Activated T-cell treated with anti-CD3 and anti-CD28 coated beads, Interleukin-2, amount 50 U/mL, for 72 hours (primary cell): ENCODE measurements around the gene ANKRD40. TPM values are rescaled to one million over a fixed set of nuclear protein-coding genes. Genes with fewer than 3 reads are reported as not detected.

Experiments
- ATAC-seq, 2 donors: fragments of 150-1000 bp; cut with Tn5 transposase; replicated peaks in 1 of 2; 2 replicates each; pipeline ENCODE4 v1.10.0; 2021; ENCODE audit warnings: moderate library complexity in 2 of 2, mild to moderate bottlenecking in 1 of 2
- DNase-seq, 2 donors: peaks; one replicate each; pipeline ENCODE4 v3.0.0; 2021 to 2022; ENCODE audit warnings: mixed read lengths in 1 of 2
- H3K27ac Mint-ChIP-seq: one replicate; pipeline ENCODE4 v1.8.0; 2022; ENCODE audit warnings: mild to moderate bottlenecking, moderate library complexity, mixed read lengths
- H3K27me3 Mint-ChIP-seq: one replicate; pipeline ENCODE4 v1.8.0; 2022; ENCODE audit warnings: low read depth, mixed read lengths
- H3K36me3 Mint-ChIP-seq, 2 donors: one replicate each; pipeline ENCODE4 v1.8.0; 2022; ENCODE audit warnings: mixed read lengths in 2 of 2, mild to moderate bottlenecking in 1 of 2; ENCODE audit not compliant: insufficient read depth in 2 of 2
- H3K4me1 Mint-ChIP-seq: one replicate; pipeline ENCODE4 v1.8.0; 2022; ENCODE audit warnings: low read depth, mixed read lengths
- H3K4me3 Mint-ChIP-seq, 2 donors: one replicate each; pipeline ENCODE4 v1.8.0; 2022; ENCODE audit warnings: mild to moderate bottlenecking in 2 of 2, mixed read lengths in 2 of 2, moderate library complexity in 2 of 2
- H3K9me3 Mint-ChIP-seq, 2 donors: one replicate each; pipeline ENCODE4 v1.8.0; 2022; ENCODE audit warnings: mixed read lengths in 2 of 2
- total RNA-seq, 2 donors: library from RNA; stranded (reverse); gene quantifications; one replicate each; pipeline ENCODE4 v1.2.3, GENCODE V29; 2022

The ANKRD40 gene
- total RNA-seq, 2 donors from 2014 or later: 36.4 to 37.8 TPM

- Mint-ChIP-seq H3K4me3 (no peak overlapping the region), H3K27me3 (no peaks in the 10 kb centered on the region)
- ATAC-seq: no peak
These were observed 41.4 kb downstream of the ANKRD40 start for GRCh38 chr17:50666316-50666715.

GRCh38 chr17:50665838-50666237, 41.9 kb downstream of the ANKRD40 start:
- H3K27ac Mint-ChIP-seq: no peak overlapping the region
- H3K4me3 Mint-ChIP-seq: no peak overlapping the region
- H3K4me1 Mint-ChIP-seq: peaks cover 20% of the 10 kb centered on the region
- no peak for ATAC-seq
- no peaks in the 10 kb centered on the region for H3K27me3 Mint-ChIP-seq
- H3K9me3 Mint-ChIP-seq: no peaks in the 10 kb centered on the region
- no peak for DNase-seq
- H3K36me3 Mint-ChIP-seq: no peaks in the 10 kb centered on the region

More at GRCh38 chr17:50666316-50666715, 41.4 kb downstream of the ANKRD40 start:
- H3K36me3 Mint-ChIP-seq: no peaks in the 10 kb centered on the region
- H3K27ac Mint-ChIP-seq: no peak overlapping the region
- no peak for DNase-seq
- H3K4me1 Mint-ChIP-seq: peaks cover 15% of the 10 kb centered on the region
- no peaks in the 10 kb centered on the region for H3K9me3 Mint-ChIP-seq

- no peak for ATAC-seq
- DNase-seq: no peak
- H3K4me3 Mint-ChIP-seq: no peak overlapping the region
- no peaks in the 10 kb centered on the region for H3K9me3 Mint-ChIP-seq
- no peak overlapping the region for H3K27ac Mint-ChIP-seq
- peaks cover 22% of the 10 kb centered on the region for H3K4me1 Mint-ChIP-seq
- no peaks in the 10 kb centered on the region for H3K27me3 Mint-ChIP-seq
- no peaks in the 10 kb centered on the region for H3K36me3 Mint-ChIP-seq
These were observed 42.8 kb downstream of the ANKRD40 start for GRCh38 chr17:50664788-50665458.

- no peaks in the 10 kb centered on the region for H3K9me3 Mint-ChIP-seq
- no peaks in the 10 kb centered on the region for H3K36me3 Mint-ChIP-seq
- no peak for ATAC-seq
- no peaks in the 10 kb centered on the region for H3K27me3 Mint-ChIP-seq
- DNase-seq: no peak
- H3K4me1 Mint-ChIP-seq: peaks cover 22% of the 10 kb centered on the region
- H3K27ac Mint-ChIP-seq: no peak overlapping the region
- H3K4me3 Mint-ChIP-seq: no peak overlapping the region
These were observed 43.8 kb downstream of the ANKRD40 start for GRCh38 chr17:50663812-50664374.

- Mint-ChIP-seq H3K27ac (peak overlapping the region; percentile 40), H3K36me3 (no peaks in the 10 kb centered on the region), H3K4me3 (no peak overlapping the region), H3K9me3 (no peaks in the 10 kb centered on the region), H3K27me3 (peaks cover 6% of the 10 kb centered on the region), H3K4me1 (peaks cover 22% of the 10 kb centered on the region)
- ATAC-seq (no peak), DNase-seq (no peak)
These were observed 45.0 kb downstream of the ANKRD40 start for GRCh38 chr17:50662632-50663225.

- DNase-seq: peak; percentile 36 to 41
- Mint-ChIP-seq H3K4me1 (peaks cover 22% of the 10 kb centered on the region), H3K4me3 (peak overlapping the region; percentile 15 to 49), H3K27me3 (peaks cover 6% of the 10 kb centered on the region), H3K36me3 (no peaks in the 10 kb centered on the region), H3K9me3 (no peaks in the 10 kb centered on the region), H3K27ac (peak overlapping the region; percentile 55)
- ATAC-seq: peak; percentile 79 to 91
These were observed 45.8 kb downstream of the ANKRD40 start for GRCh38 chr17:50661795-50662391.

GRCh38 chr17:50661348-50661747, 46.4 kb downstream of the ANKRD40 start:
- H3K4me3 Mint-ChIP-seq: peak overlapping the region in 1 of 2 donors; percentile 15
- ATAC-seq (peak in 1 of 2 donors; percentile 22), DNase-seq (no peak)
- peaks cover 22% of the 10 kb centered on the region for H3K4me1 Mint-ChIP-seq
- H3K36me3 Mint-ChIP-seq: no peaks in the 10 kb centered on the region
- no peak overlapping the region for H3K27ac Mint-ChIP-seq
- no peaks in the 10 kb centered on the region for H3K9me3 Mint-ChIP-seq
- peaks cover 6% of the 10 kb centered on the region for H3K27me3 Mint-ChIP-seq

- Mint-ChIP-seq H3K36me3 (no peaks in the 10 kb centered on the region), H3K9me3 (no peaks in the 10 kb centered on the region), H3K4me1 (peaks cover 22% of the 10 kb centered on the region), H3K4me3 (no peak overlapping the region), H3K27me3 (peaks cover 6% of the 10 kb centered on the region), H3K27ac (no peak overlapping the region)
- DNase-seq (no peak), ATAC-seq (no peak)
These were observed 46.8 kb downstream of the ANKRD40 start for GRCh38 chr17:50660887-50661345.

- Mint-ChIP-seq H3K36me3 (no peaks in the 10 kb centered on the region), H3K4me1 (peaks cover 22% of the 10 kb centered on the region), H3K27me3 (peaks cover 6% of the 10 kb centered on the region), H3K27ac (no peak overlapping the region), H3K4me3 (no peak overlapping the region), H3K9me3 (no peaks in the 10 kb centered on the region)
- ATAC-seq (no peak), DNase-seq (no peak)
These were observed 47.5 kb downstream of the ANKRD40 start for GRCh38 chr17:50660042-50660886.

- no peaks in the 10 kb centered on the region for H3K9me3 Mint-ChIP-seq
These were observed 48.5 kb downstream of the ANKRD40 start for GRCh38 chr17:50659179-50659578.

GRCh38 chr17:50658616-50659015, 49.1 kb downstream of the ANKRD40 start:
- Mint-ChIP-seq H3K9me3 (no peaks in the 10 kb centered on the region), H3K4me3 (no peak overlapping the region), H3K27ac (no peak overlapping the region), H3K27me3 (peaks cover 6% of the 10 kb centered on the region), H3K4me1 (peaks cover 22% of the 10 kb centered on the region), H3K36me3 (no peaks in the 10 kb centered on the region)
- no peak for ATAC-seq
- no peak for DNase-seq

More at GRCh38 chr17:50659179-50659578, 48.5 kb downstream of the ANKRD40 start:
- ATAC-seq (no peak), DNase-seq (no peak)
- Mint-ChIP-seq H3K27me3 (peaks cover 6% of the 10 kb centered on the region), H3K27ac (no peak overlapping the region), H3K36me3 (no peaks in the 10 kb centered on the region), H3K4me3 (no peak overlapping the region), H3K4me1 (peaks cover 22% of the 10 kb centered on the region)

GRCh38 chr17:50657627-50658026, 50.1 kb downstream of the ANKRD40 start:
- DNase-seq (no peak), ATAC-seq (no peak)
- no peak overlapping the region for H3K4me3 Mint-ChIP-seq
- H3K4me1 Mint-ChIP-seq: peaks cover 20% of the 10 kb centered on the region
- H3K27me3 Mint-ChIP-seq: peaks cover 6% of the 10 kb centered on the region
- no peak overlapping the region for H3K27ac Mint-ChIP-seq
- H3K9me3 Mint-ChIP-seq: no peaks in the 10 kb centered on the region
- H3K36me3 Mint-ChIP-seq: no peaks in the 10 kb centered on the region
